Activated CD8-positive, alpha-beta T cell treated with anti-CD3 and anti-CD28 coated beads for 36 hours (primary cell): Measurements from ENCODE around the gene KIAA1328. TPM values are rescaled to one million over a fixed set of nuclear protein-coding genes. Genes with fewer than 3 reads are reported as not detected.

Source experiments
- ATAC-seq: fragments of 200-7000 bp; cut with Tn5 transposase; one replicate; pipeline ENCODE4 v1.10.0; 2021; ENCODE audit warnings: mild to moderate bottlenecking, moderate library complexity
- CTCF ChIA-PET: fragments of 350-600 bp; sonication (Branson Sonifier 250); formaldehyde crosslinking; loops from one replicate; lab custom pipeline; 2021; ENCODE audit warnings: antibody characterized with exemption; lab: Charles Lee
- POLR2A ChIA-PET: fragments of 350-600 bp; sonication (Branson Sonifier 250); formaldehyde crosslinking; loops from one replicate; lab custom pipeline; 2021; ENCODE audit warnings: antibody characterized with exemption; lab: Charles Lee
- DNase-seq: peaks from one replicate; pipeline ENCODE4 v3.0.0-alpha.2; 2020
- H3K27ac Mint-ChIP-seq: one replicate; pipeline ENCODE4 v1.8.0; 2021; ENCODE audit warnings: mild to moderate bottlenecking, mixed read lengths
- H3K27me3 Mint-ChIP-seq: one replicate; pipeline ENCODE4 v1.8.0; 2021; ENCODE audit warnings: mixed read lengths
- H3K36me3 Mint-ChIP-seq: one replicate; pipeline ENCODE4 v1.8.0; 2021; ENCODE audit warnings: low read depth, mixed read lengths
- H3K4me1 Mint-ChIP-seq: one replicate; pipeline ENCODE4 v1.8.0; 2021; ENCODE audit warnings: low read depth, mixed read lengths
- H3K4me3 Mint-ChIP-seq: one replicate; pipeline ENCODE4 v1.8.0; 2021; ENCODE audit warnings: mild to moderate bottlenecking, moderate library complexity, mixed read lengths
- H3K9me3 Mint-ChIP-seq: one replicate; pipeline ENCODE4 v1.8.0; 2021; ENCODE audit warnings: mixed read lengths
- CTCF ChIP-seq: fragments of 200-600 bp; IDR thresholded peaks from one replicate; pipeline ENCODE4 v1.8.0; 2022; ENCODE audit warnings: antibody characterized with exemption, mild to moderate bottlenecking
- intact Hi-C: fragments of 100-400 bp; cut with micrococcal nuclease; formaldehyde crosslinking; loops from one replicate; pipeline ENCODE4 v1.10.0; 2022
- total RNA-seq, 2 experiments: library from RNA; stranded (reverse); gene quantifications; one replicate each; pipeline ENCODE4 v1.2.3, GENCODE V29; 2021

Gene KIAA1328
- total RNA-seq, 2 experiments from 2014 or later, result 5.9 to 6.1 TPM

GRCh38 chr18:36835927-36836326, 7.0 kb downstream of the KIAA1328 start:
- ChIA-PET CTCF (no interaction called here), POLR2A (no interaction called here)
- no peak for ATAC-seq
- Mint-ChIP-seq H3K4me3 (no peak overlapping the region), H3K36me3 (peaks cover 38% of the 10 kb centered on the region), H3K9me3 (peaks cover 3% of the 10 kb centered on the region), H3K4me1 (peaks cover 13% of the 10 kb centered on the region), H3K27me3 (no peaks in the 10 kb centered on the region), H3K27ac (no peak overlapping the region)
- no peak for DNase-seq
- intact Hi-C loops, result no loop called here
- no peak for TF ChIP-seq CTCF

GRCh38 chr18:36839835-36840234, 10.9 kb downstream of the KIAA1328 start:
- peaks cover 45% of the 10 kb centered on the region for H3K36me3 Mint-ChIP-seq
- no peak for TF ChIP-seq CTCF
- CTCF ChIA-PET, result no interaction called here
- POLR2A ChIA-PET, result interaction anchor here (2.6 kb wide), 1 partner anchor 10 kb away, joined by 13 read pairs; the partner anchor contains the start of genes KIAA1328 and TPGS2
- no peaks in the 10 kb centered on the region for H3K27me3 Mint-ChIP-seq
- H3K4me3 Mint-ChIP-seq, result no peak overlapping the region
- no peak overlapping the region for H3K27ac Mint-ChIP-seq
- ATAC-seq (no peak), DNase-seq (no peak)
- intact Hi-C loops, result no loop called here
- peaks cover 3% of the 10 kb centered on the region for H3K9me3 Mint-ChIP-seq
- peaks cover 3% of the 10 kb centered on the region for H3K4me1 Mint-ChIP-seq

- DNase-seq, result no peak
- Mint-ChIP-seq H3K36me3 (peaks cover 30% of the 10 kb centered on the region), H3K27me3 (no peaks in the 10 kb centered on the region), H3K9me3 (peaks cover 3% of the 10 kb centered on the region), H3K27ac (no peak overlapping the region), H3K4me3 (no peak overlapping the region), H3K4me1 (peaks cover 3% of the 10 kb centered on the region)
- ATAC-seq, result no peak
- ChIA-PET CTCF (interaction anchor here (2.9 kb wide), 1 partner anchor 14 kb away, joined by 9 read pairs; no protein-coding TSS in a partner anchor), POLR2A (no interaction called here)
- intact Hi-C loops, result no loop called here
- TF ChIP-seq CTCF, result no peak
Measured at GRCh38 chr18:36843199-36843598, 14.3 kb downstream of the KIAA1328 start.

- Mint-ChIP-seq H3K27ac (no peak overlapping the region), H3K36me3 (peaks cover 26% of the 10 kb centered on the region), H3K27me3 (no peaks in the 10 kb centered on the region), H3K9me3 (peaks cover 1% of the 10 kb centered on the region), H3K4me3 (no peak overlapping the region), H3K4me1 (peaks cover 3% of the 10 kb centered on the region)
- ATAC-seq (no peak), DNase-seq (no peak)
- no peak for TF ChIP-seq CTCF
- ChIA-PET POLR2A (interaction anchor here (0.6 kb wide), 1 partner anchor 425 kb away, joined by 3 read pairs; no protein-coding TSS in a partner anchor), CTCF (interaction anchor here (2.9 kb wide), 1 partner anchor 14 kb away, joined by 9 read pairs; no protein-coding TSS in a partner anchor)
- intact Hi-C loops, result no loop called here
Measured at GRCh38 chr18:36843784-36844183, 14.9 kb downstream of the KIAA1328 start.

- no peaks in the 10 kb centered on the region for H3K27me3 Mint-ChIP-seq
- H3K9me3 Mint-ChIP-seq, result peaks cover 14% of the 10 kb centered on the region
- no peak overlapping the region for H3K4me3 Mint-ChIP-seq
- no peak for TF ChIP-seq CTCF
- no peak for ATAC-seq
- CTCF ChIA-PET, result no interaction called here
- POLR2A ChIA-PET, result no interaction called here
- peaks cover 6% of the 10 kb centered on the region for H3K4me1 Mint-ChIP-seq
- no peak for DNase-seq
- peaks cover 34% of the 10 kb centered on the region for H3K36me3 Mint-ChIP-seq
- H3K27ac Mint-ChIP-seq, result no peak overlapping the region
- intact Hi-C loops, result no loop called here
Measured at GRCh38 chr18:36848609-36849008, 19.7 kb downstream of the KIAA1328 start.
